Activated T-cell treated with anti-CD3 and anti-CD28 coated beads, Interleukin-2, amount 50 U/mL, for 72 hours (primary cell): ENCODE results near the gene BRINP2. TPM values are rescaled to one million over a fixed set of nuclear protein-coding genes. Genes with fewer than 3 reads are reported as not detected.

Experiments
- ATAC-seq, 2 donors: fragments of 150-1000 bp; cut with Tn5 transposase; replicated peaks in 1 of 2; 2 replicates each; pipeline ENCODE4 v1.10.0; 2021; ENCODE audit warnings: moderate library complexity in 2 of 2, mild to moderate bottlenecking in 1 of 2
- DNase-seq, 2 donors: peaks; one replicate each; pipeline ENCODE4 v3.0.0; 2021 to 2022; ENCODE audit warnings: mixed read lengths in 1 of 2
- H3K27ac Mint-ChIP-seq: one replicate; pipeline ENCODE4 v1.8.0; 2022; ENCODE audit warnings: mild to moderate bottlenecking, moderate library complexity, mixed read lengths
- H3K27me3 Mint-ChIP-seq: one replicate; pipeline ENCODE4 v1.8.0; 2022; ENCODE audit warnings: low read depth, mixed read lengths
- H3K36me3 Mint-ChIP-seq, 2 donors: one replicate each; pipeline ENCODE4 v1.8.0; 2022; ENCODE audit warnings: mixed read lengths in 2 of 2, mild to moderate bottlenecking in 1 of 2; ENCODE audit not compliant: insufficient read depth in 2 of 2
- H3K4me1 Mint-ChIP-seq: one replicate; pipeline ENCODE4 v1.8.0; 2022; ENCODE audit warnings: low read depth, mixed read lengths
- H3K4me3 Mint-ChIP-seq, 2 donors: one replicate each; pipeline ENCODE4 v1.8.0; 2022; ENCODE audit warnings: mild to moderate bottlenecking in 2 of 2, mixed read lengths in 2 of 2, moderate library complexity in 2 of 2
- H3K9me3 Mint-ChIP-seq, 2 donors: one replicate each; pipeline ENCODE4 v1.8.0; 2022; ENCODE audit warnings: mixed read lengths in 2 of 2
- total RNA-seq, 2 donors: library from RNA; stranded (reverse); gene quantifications; one replicate each; pipeline ENCODE4 v1.2.3, GENCODE V29; 2022

Gene BRINP2
- total RNA-seq, 2 donors from 2014 or later, result not detected

GRCh38 chr1:177210071-177210470 lies 39.3 kb downstream of the BRINP2 start:
- Mint-ChIP-seq H3K36me3 (no peaks in the 10 kb centered on the region), H3K4me3 (no peak overlapping the region), H3K9me3 (peaks cover 4 to 7% of the 10 kb centered on the region in 2 donors), H3K27ac (no peak overlapping the region), H3K4me1 (no peaks in the 10 kb centered on the region), H3K27me3 (no peaks in the 10 kb centered on the region)
- DNase-seq, result no peak
- ATAC-seq, result no peak

GRCh38 chr1:177211231-177211630 lies 40.5 kb downstream of the BRINP2 start:
- no peaks in the 10 kb centered on the region for H3K27me3 Mint-ChIP-seq
- peaks cover 6 to 9% of the 10 kb centered on the region in 2 donors for H3K9me3 Mint-ChIP-seq
- H3K36me3 Mint-ChIP-seq, result no peaks in the 10 kb centered on the region
- H3K4me3 Mint-ChIP-seq, result no peak overlapping the region
- H3K4me1 Mint-ChIP-seq, result no peaks in the 10 kb centered on the region
- DNase-seq (no peak), ATAC-seq (no peak)
- H3K27ac Mint-ChIP-seq, result no peak overlapping the region

- Mint-ChIP-seq H3K27me3 (no peaks in the 10 kb centered on the region), H3K4me3 (no peak overlapping the region), H3K36me3 (peaks cover 0 to 2% of the 10 kb centered on the region in 2 donors), H3K4me1 (no peaks in the 10 kb centered on the region), H3K9me3 (peaks cover 5 to 10% of the 10 kb centered on the region in 2 donors), H3K27ac (no peak overlapping the region)
- no peak for DNase-seq
- ATAC-seq, result no peak
Observed at GRCh38 chr1:177216587-177217202, 45.9 kb downstream of the BRINP2 start.

DNA sequence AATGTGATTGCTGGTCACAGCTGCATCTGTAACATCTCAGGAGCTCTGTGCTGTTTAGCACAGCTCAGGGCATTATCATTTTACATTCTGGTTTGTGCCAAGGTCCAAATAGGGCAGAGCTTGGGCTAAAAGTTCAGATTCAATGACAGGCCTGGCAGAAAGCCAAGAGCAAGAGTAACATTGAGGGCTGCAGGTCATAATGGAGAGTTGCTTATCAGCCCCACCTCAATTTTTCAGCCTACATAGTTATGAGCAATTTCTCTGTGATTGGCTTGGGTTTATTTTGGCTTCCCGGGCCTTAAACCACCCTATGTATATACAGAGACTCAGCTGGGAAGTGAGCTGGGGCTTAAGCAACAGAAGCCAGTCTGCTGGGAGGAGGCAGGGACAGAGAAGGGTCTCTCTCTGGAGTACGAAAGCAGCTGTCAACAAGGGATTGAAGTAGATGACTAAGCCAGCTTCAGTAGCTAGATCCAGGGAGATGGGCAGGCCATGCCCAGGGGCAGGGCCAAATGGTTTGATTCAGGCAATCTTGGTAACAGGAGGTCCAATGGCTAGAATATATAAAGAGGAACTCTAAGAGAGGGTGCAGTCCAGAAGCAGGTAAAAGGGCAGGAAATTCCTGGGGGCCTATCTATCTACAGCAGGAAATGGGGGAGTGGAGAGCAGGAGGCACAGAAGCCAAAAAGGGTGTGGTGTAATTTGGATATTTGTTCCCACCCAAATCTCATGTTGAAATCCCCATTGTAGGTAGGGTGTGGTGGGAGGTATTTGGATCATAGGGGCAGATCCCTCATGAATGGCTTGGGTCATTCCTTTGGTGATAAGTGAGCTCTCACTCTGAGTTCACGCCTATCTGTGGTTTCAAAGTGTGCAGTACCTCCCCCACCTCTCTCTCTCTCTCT lies 49.0 kb downstream of the BRINP2 start:
- no peaks in the 10 kb centered on the region for H3K4me1 Mint-ChIP-seq
- peaks cover 0 to 2% of the 10 kb centered on the region in 2 donors for H3K36me3 Mint-ChIP-seq
- no peak overlapping the region for H3K27ac Mint-ChIP-seq
- ATAC-seq, result no peak
- DNase-seq, result no peak
- H3K27me3 Mint-ChIP-seq, result no peaks in the 10 kb centered on the region
- H3K4me3 Mint-ChIP-seq, result no peak overlapping the region
- H3K9me3 Mint-ChIP-seq, result peaks cover 3 to 8% of the 10 kb centered on the region in 2 donors

GRCh38 chr1:177223359-177223758 lies 52.6 kb downstream of the BRINP2 start:
- no peak overlapping the region for H3K4me3 Mint-ChIP-seq
- no peaks in the 10 kb centered on the region for H3K27me3 Mint-ChIP-seq
- H3K9me3 Mint-ChIP-seq, result peaks cover 0 to 2% of the 10 kb centered on the region in 2 donors
- H3K36me3 Mint-ChIP-seq, result no peaks in the 10 kb centered on the region
- ATAC-seq, result no peak
- no peak for DNase-seq
- H3K27ac Mint-ChIP-seq, result no peak overlapping the region
- H3K4me1 Mint-ChIP-seq, result no peaks in the 10 kb centered on the region

- H3K4me3 Mint-ChIP-seq, result no peak overlapping the region
- H3K27ac Mint-ChIP-seq, result no peak overlapping the region
- H3K27me3 Mint-ChIP-seq, result no peaks in the 10 kb centered on the region
- no peaks in the 10 kb centered on the region for H3K9me3 Mint-ChIP-seq
- H3K36me3 Mint-ChIP-seq, result no peaks in the 10 kb centered on the region
- DNase-seq, result no peak
- H3K4me1 Mint-ChIP-seq, result no peaks in the 10 kb centered on the region
- no peak for ATAC-seq
Observed at GRCh38 chr1:177227978-177228692, 57.4 kb downstream of the BRINP2 start.

DNA sequence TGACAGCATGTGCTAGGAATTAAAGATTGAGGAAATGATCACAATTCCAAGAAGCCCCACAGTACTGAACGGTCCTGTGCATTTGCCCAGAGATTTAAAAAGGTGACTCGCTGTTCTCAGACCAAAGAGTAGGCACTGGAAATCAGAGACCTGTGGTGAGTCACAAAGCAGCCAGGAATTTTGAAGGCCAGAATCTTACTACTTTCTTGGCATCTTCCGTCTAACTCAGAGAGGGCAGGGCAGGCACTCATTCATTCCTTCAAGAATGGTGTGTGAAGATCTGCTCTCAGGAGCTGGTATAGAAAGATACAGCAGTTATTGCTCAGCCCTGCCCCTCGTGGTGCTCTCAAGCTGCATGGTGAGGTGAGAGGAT lies 57.9 kb downstream of the BRINP2 start:
- H3K9me3 Mint-ChIP-seq, result no peaks in the 10 kb centered on the region
- DNase-seq (no peak), ATAC-seq (no peak)
- H3K36me3 Mint-ChIP-seq, result no peaks in the 10 kb centered on the region
- H3K4me1 Mint-ChIP-seq, result no peaks in the 10 kb centered on the region
- no peaks in the 10 kb centered on the region for H3K27me3 Mint-ChIP-seq
- H3K27ac Mint-ChIP-seq, result no peak overlapping the region
- H3K4me3 Mint-ChIP-seq, result no peak overlapping the region

- ATAC-seq (no peak), DNase-seq (no peak)
- Mint-ChIP-seq H3K4me1 (no peaks in the 10 kb centered on the region), H3K4me3 (no peak overlapping the region), H3K27me3 (no peaks in the 10 kb centered on the region), H3K9me3 (no peaks in the 10 kb centered on the region), H3K36me3 (no peaks in the 10 kb centered on the region), H3K27ac (no peak overlapping the region)
Observed at GRCh38 chr1:177229781-177230180, 59.0 kb downstream of the BRINP2 start.

DNA sequence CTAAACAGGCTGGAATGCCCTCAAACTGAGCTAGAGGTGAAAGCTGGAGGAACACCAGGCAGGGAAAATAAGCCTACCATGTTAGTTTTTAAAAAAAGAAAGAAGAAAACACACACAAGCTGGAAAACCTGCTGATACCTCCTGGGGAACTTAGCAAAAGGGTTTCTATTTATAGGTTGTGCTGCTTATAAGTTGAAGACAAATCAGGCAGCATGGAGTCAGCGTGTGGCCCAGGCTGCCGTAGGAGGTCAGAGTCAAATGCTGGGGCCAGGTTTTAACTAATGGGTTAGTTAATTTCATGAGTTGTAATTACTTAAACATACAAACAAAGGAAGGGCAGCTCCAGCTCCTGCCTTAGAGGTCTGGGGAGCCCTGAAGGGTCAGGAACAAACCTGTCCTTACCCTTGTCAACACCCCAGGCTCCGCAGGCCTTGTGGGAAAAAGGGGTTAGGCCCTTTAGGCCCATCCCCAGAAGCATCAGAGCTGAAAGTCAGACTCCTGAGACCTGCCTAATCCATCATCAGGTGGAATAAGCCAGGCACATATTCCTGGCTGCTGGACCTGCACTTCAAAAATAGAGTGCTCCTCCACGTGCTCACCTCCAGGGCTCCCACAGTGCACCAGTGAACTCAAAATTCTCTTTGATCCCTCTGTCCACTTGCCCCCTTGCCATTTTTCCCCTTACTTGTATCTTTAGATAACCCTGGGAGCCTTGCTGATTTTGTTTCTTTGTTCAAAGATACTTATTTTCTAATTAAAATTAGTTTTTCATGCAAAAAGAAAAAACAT lies 59.7 kb downstream of the BRINP2 start:
- no peaks in the 10 kb centered on the region for H3K9me3 Mint-ChIP-seq
- H3K4me1 Mint-ChIP-seq, result no peaks in the 10 kb centered on the region
- H3K36me3 Mint-ChIP-seq, result no peaks in the 10 kb centered on the region
- no peak overlapping the region for H3K27ac Mint-ChIP-seq
- ATAC-seq (no peak), DNase-seq (no peak)
- no peaks in the 10 kb centered on the region for H3K27me3 Mint-ChIP-seq
- H3K4me3 Mint-ChIP-seq, result no peak overlapping the region

- Mint-ChIP-seq H3K36me3 (no peaks in the 10 kb centered on the region), H3K27me3 (no peaks in the 10 kb centered on the region), H3K4me3 (no peak overlapping the region), H3K27ac (no peak overlapping the region), H3K4me1 (no peaks in the 10 kb centered on the region), H3K9me3 (peaks cover 0 to 1% of the 10 kb centered on the region in 2 donors)
- ATAC-seq, result no peak
- DNase-seq, result no peak
Observed at GRCh38 chr1:177235350-177235749, 64.6 kb downstream of the BRINP2 start.

- DNase-seq (no peak), ATAC-seq (no peak)
- Mint-ChIP-seq H3K9me3 (peaks cover under 1 to 3% of the 10 kb centered on the region in 2 donors), H3K4me3 (no peak overlapping the region), H3K27ac (no peak overlapping the region), H3K27me3 (no peaks in the 10 kb centered on the region), H3K36me3 (no peaks in the 10 kb centered on the region), H3K4me1 (no peaks in the 10 kb centered on the region)
Observed at GRCh38 chr1:177236962-177237361, 66.2 kb downstream of the BRINP2 start.

GRCh38 chr1:177238967-177239366 lies 68.2 kb downstream of the BRINP2 start:
- no peak overlapping the region for H3K27ac Mint-ChIP-seq
- ATAC-seq (no peak), DNase-seq (no peak)
- H3K4me3 Mint-ChIP-seq, result no peak overlapping the region
- H3K36me3 Mint-ChIP-seq, result no peaks in the 10 kb centered on the region
- no peaks in the 10 kb centered on the region for H3K4me1 Mint-ChIP-seq
- peaks cover 7 to 14% of the 10 kb centered on the region in 2 donors for H3K9me3 Mint-ChIP-seq
- H3K27me3 Mint-ChIP-seq, result no peaks in the 10 kb centered on the region
